ENCODE results near the gene RNF166.
"Not testable (repeated sequence)": the region's sequence is repeated elsewhere in the genome, so short reads cannot be mapped to it uniquely, and the experiment has no call there.

Gene RNF166

DNA sequence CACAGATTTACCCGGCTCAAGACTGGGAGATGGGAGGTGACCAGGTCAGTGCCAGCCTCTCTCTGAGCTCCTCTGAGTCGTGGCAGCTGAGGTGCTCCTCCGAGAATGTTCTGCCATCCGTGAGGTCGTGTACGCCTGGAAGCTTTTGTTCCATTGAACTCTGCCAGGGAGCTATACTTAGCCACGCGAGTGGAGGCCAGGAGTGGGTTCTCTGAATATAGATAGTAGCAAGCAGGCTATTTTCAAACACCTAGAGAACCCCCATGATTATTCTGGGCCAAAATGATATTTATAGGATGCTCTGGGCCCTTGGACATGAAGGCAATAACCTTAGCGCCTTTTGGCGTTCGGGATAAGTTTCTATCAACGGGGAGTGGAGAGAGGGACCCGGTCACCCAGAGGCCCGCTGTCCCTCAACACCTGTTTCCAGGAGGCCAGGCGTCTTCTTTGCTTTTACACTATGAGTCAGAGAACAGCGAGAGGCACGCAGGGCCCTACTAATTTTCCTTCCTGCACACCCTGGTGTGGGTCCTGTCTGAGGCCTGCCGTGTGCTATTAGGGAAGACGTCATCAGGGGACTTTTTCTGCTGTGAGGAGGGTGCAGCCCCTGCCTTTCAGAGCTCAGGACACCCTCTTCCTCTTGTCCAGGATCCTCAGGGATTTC, 32.4 kb downstream of the RNF166 start:
- DNase-seq (ENCODE audit: low read depth in 2 of 2) = no peak

DNA sequence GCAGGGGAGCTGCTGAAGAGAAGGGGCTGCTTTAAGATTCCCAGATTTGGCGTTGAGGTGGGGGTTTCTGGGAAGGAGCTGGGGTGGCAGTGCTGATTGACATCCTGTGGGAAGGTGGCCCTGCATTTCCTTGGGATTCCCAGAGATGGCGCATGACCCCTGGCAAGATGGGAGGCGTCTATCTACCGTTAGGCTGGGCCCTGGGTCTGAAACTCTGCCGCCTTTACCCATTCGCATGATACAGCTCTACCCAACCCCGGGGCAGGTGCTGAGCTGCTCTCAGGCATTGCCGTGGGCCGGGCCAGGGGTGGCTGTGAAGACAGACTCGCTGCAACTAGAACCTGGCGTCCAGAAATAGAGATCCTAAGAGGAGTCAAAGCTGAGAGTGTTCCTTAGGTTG, 33.4 kb downstream of the RNF166 start:
- DNase-seq (ENCODE audit: low read depth in 2 of 2) = no peak

DNA sequence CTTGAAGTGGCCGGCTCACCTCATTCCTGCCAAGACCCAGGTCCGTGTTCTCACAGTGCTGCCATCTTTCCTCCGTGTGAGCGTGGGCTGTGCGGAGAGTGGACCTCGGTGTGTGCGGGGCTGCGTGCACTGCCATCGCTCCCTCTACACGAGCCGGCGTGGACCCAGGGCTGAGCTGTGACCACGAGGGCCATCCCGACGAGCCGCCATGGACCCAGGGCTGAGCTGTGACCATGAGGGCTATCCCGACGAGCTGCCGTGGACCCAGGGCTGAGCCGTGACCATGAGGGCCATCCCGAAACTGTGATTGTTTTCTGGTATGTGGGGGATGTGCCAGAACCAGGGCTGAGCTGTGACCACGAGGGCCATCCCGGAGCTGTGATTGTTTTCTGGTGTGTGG, 34.4 kb downstream of the RNF166 start:
- no peak for DNase-seq (ENCODE audit: low read depth in 2 of 2)

DNA sequence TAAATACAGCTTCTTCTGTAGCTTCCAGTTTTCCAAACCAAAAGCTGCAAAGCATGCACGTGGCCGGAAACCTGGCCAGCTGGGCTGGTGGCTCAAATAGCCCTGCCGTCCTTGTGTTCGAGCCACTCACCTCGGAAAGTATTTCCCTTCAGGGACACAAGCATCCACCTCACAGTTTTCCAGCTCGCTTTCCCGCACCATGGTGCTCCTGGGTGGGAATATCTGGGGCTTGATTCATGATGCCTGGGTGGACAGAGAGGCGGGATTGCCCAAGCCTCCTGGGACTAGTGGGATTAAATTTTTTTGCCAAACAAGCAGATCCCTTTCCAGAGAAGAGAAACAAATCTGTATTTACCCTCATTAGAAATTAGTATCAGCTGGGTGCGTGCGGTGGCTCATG, 36.2 kb downstream of the RNF166 start:
- no peak for DNase-seq (ENCODE audit: low read depth in 2 of 2)

DNA sequence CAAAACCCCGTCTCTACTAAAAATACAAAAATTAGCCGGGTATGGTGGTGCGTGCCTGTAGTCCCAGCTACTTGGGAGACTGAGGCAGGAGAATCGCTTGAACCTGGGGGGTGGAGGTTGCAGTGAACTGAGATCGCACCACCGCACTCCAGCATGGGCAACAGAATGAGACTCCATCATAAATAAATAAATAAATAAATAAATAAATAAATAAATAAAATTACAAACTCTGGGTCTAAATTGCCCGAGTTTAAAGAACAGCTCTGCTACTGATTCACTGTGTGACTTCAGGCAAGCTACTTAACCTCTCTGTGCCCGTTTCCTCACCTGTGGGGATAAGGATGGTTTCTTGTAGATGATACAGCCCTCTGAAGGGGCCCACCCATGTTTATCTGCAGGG, 36.7 kb downstream of the RNF166 start:
- DNase-seq (ENCODE audit: low read depth in 2 of 2) = not testable (repeated sequence)

DNA sequence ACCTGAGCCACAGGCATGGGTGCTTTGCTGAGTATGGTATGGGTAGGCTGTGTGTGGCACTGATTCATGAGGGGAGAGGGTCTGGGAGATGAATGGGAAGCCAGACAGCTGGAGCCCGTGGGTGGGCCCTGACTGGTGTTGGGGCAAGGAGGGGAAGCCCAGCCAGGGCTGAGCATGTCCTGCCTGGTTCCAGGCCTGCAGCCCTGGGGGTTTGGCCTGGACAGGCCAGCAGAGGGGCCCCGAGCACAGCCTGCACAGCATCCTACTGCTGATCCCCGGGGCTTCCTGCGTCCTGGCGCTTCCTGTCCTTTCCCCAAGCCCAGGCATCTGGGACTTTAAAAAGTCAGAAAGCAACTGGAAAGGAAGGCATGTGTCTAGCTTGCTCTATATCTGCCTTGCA, 38.7 kb downstream of the RNF166 start:
- no peak for DNase-seq (ENCODE audit: low read depth in 2 of 2)

DNA sequence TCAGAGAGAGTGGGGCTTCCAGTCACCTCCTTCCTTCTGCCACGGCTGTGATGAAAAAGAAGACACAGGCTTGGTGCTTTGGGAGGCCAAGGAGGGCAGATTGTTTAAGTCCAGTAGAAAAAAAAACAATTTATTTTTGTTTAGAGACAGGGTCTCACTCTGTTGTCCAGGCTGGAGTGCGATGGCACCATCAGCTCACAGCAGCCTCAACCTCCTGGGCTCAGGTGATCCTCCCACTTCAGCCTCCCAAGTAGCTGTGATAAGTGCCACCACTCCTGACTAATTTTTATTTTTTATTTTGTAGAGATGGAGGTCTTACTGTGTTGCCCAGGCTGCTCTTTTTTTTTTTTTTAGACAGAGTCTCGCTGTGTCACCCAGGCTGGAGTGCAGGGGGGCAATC, 40.6 kb downstream of the RNF166 start:
- no peak for DNase-seq (ENCODE audit: low read depth in 2 of 2)

DNA sequence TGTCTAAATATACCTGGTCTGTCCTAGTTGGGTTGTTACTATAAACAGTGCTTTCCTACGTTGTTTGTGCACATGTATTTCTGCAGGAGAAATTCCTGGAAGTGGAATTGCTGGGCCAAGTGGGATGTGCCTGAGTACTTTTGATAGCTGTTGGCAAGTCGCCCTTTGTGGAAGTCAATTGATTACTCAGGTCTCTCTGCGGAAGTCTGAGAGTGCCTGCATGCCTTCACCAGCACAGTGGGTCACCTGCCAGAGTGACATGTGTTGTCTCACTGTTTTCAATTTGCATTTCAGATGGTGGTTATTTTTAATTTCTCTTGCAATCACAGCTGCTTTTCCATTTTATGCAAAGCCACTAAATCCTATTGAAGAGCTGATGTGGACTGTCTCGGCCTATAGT, 41.1 kb downstream of the RNF166 start:
- no peak for DNase-seq (ENCODE audit: low read depth in 2 of 2)

DNA sequence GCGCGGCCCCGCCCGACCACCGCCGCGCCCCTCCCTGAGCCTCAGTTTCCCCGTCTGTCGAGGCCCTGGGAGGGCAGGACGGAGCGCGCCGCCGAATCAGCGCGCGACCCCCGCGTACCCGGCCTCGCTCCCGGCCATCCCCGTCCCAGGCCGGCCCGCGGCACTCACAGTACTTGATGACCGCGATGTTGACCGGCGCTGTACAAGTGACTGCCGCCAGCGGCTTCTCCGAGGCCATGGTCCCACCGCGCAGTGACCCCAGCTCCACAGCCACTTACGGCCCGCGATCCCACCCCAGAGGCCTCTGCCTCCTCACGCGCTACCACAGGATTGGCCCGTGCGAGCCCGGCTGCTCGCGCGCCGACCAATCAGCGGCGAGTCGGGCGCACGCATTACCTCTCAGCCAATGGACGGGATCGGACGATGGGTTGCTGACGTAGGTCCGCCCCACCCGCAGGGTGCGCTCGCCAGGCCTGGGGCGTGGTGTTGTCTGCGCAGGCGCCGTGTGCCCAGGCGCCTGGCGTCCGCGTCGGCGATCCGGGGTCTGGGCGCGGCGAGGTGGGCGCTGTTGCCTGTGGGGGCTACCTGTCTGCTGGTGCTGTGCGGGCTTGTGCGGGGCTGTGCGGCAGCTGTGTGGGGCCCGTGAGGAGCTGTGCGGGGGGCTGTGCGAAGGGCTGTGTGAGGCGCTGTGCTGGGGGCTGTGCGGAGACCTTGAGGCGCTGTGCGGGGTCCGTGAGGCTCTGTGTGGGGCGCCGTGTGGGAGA, 43.2 kb downstream of the RNF166 start, which contains the start of gene MVD:
MVD (minus strand) TSS at position 249 of the 764 bp plus-strand sequence; CDS start at position 238, 11 bp downstream.
- peak; percentile 92 to 94 for DNase-seq (ENCODE audit: low read depth in 2 of 2)

DNA sequence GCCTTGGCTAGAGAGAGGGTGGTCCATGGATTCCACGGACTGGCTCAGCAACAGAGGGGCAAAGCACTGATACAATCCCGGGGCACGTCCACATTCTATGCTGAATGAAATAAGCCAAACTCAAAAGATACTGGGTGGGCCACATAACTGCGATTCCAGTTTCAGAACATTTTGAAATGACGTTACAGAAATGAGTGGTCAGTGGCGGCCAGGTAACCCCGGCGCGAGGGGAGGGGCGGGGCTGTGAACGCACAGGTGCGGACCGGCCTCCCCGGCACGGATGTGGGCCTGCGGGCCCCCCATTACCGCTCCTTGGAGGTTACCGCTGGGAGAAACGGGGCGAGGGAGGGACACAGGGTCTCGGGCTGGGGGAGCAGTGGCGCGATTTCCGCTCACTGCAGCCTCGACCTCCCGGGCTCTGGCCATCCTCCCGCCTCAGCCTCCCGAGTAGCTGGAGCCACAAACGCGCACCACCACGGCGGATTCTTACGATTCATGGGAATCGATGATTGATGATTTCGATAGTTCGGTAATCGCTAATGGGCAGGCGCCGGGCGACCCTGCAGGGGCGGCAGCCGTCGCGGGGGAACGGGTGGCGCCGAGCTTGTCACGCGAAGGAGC, 43.9 kb downstream of the RNF166 start:
- DNase-seq (ENCODE audit: low read depth in 2 of 2) = no peak

DNA sequence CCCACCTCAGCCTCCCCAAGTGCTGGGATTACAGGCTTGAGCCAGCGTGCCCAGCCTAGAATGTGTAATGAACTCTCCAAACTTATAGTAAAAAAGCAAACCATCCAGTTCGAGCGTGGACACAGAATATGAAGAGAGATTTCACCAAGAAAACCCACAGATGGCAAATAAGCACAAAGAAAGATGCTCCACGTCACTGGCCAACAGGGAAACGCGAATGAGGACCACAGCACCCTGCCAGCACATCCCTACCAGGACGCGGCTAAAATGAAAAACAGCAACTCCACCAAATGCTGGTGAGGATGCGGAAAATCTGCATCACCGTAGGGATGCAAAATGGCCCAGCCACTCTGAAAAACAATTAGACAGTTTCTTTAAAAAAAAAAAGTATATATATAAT, 44.7 kb downstream of the RNF166 start:
- no peak for DNase-seq (ENCODE audit: low read depth in 2 of 2)

DNA sequence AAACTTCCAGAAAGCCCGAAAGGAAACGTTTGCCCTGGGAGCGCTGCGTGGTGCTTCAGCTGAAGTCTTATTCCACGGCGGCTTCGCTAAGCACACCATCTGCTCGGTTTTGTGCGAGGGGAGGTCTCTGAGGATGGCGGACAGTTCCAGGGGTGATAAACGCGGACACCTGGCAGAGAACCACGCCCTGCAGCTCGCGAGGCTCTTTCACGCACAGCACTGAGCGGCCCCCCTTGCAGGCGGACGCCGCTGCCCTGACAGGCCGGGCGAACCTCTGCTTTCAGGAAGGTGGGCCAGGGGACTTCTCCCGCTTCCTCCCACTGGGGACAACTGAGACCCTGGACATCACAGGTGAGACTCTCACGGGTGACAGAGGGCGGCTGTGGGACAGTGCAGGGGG, 47.0 kb downstream of the RNF166 start:
- no peak for DNase-seq (ENCODE audit: low read depth in 2 of 2)

DNA sequence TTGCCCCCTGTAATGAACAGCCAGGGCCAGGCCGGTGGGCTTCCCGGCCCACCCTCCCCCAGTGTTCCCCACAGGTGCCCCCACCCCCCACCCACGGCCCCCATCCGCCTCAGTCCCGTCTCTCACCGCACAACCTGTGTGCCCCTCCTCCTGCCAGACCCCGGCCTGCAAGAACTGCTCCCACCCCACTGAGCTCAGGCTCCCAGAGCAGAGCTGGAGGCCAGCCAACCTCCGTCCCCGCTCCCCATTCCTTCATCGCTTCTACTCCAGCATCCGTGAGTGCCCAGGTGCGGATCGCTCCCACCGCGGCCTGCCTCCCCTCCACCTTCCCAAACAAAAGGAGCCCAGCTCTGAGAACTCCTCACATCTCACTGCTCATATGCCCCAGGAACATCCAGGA, 47.5 kb downstream of the RNF166 start:
- DNase-seq (ENCODE audit: low read depth in 2 of 2) = no peak

DNA sequence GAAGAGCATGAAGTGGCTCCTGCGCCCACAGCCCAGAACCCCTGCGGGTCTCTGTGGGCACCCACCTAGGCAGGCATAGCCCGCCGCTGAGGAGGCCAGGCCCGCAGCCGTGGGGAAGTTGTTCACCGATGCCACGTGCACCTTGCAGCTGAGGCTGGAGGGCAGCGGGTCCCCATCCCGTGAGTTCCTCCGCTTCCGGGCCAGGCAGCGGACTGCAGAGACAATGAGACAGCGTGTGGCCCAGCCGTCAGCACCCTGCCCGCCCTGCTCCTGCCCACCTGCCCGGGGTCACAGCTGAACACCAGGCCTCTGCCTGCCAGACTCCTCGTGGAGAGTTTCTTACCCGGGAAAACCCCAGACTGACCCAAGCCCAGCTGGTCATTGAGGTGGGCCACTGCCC, 48.8 kb downstream of the RNF166 start:
- DNase-seq (ENCODE audit: low read depth in 2 of 2) = no peak

DNA sequence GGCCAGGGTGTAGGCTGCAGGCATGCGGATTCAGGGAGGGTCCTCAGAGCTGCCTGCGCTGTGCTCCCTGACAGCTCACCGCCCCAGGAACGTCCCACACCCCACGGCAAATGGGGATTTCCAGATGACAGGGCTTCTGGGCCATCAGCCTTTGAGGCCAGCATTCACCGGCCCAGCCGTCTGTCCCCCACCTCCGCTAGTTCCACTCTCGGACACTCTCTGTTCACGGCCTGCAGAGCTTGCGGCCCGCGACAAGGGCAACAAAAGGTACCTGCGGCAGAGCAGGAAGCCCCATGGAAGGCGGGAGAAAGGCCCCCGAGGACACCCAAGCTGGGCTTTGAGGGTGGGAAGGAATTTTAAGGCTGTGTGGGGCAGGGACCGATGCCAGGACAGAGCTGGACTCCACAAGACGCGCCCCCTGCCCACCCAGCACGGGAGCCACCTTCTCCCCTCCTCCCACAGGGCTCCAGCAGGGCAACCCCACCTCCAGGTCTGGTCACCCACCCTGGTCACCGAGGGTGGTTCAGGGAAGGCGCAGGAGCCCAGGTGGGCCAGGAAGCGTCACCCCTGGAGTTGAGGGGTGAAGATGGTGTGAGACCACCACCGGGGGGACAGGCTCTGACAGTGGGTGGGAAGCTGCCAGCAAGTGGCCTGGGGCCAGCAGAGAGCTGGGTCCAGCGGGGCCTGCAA, 49.8 kb downstream of the RNF166 start:
- no peak for DNase-seq (ENCODE audit: low read depth in 2 of 2)

DNA sequence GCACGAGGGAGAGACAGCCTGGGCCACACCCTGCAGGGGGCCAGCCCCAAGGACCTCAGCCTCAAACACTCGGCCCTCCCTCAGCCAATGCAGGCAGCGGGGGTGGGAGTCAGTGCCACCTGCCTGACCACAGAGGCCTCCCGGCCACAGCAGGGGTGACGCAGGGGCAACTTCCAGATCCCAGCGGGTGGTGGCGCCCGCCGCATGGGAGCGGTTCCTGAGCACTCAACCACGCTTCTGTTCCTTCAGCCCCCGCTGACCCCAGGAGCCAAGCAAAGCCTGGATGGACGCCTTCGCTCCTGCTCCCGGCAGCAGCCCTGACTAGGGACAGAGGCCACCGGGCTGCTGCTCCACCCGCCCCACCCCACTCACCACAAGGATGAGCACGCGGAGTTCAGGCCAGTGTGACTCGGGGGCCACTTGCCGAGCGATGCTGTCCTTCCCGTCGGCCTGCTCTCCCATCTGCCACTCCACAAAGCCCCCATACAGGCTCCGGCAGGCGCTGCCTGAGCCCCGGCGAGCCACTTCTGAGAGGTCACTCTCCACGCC, 50.4 kb downstream of the RNF166 start:
- no peak for DNase-seq (ENCODE audit: low read depth in 2 of 2)

DNA sequence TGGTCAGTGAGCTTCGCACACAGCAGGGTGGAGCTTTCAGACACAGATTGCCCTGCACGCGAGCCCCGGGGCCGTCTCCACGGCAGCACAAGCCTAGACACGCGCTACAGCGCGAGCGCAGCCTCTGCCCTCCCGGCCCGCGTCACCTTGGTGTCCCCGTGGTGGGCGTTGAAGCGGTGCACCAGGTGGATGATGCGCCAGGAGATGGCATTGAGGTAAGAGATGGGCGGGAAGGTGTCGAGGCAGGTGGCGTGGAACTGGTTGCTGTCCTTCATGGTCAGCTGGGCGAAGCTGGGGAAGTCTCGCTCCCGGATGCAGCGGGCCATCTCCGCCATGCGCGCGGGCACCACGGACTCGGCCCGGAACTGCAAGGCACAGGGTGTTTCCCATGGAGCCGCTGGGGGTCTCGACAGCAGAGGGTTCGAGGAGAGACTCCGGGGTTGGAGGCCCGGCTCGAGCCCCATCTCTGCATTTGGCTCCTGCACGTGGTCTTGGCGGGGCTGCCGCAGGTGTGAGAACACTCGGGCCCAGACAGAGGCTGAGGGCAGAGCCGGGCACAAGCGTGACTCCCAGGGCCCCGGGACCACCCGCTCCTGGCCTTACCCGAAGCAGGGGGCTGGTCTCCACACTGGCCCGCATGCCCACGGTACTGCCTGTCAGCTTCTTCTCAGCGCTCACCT, 51.0 kb downstream of the RNF166 start:
- no peak for DNase-seq (ENCODE audit: low read depth in 2 of 2)

DNA sequence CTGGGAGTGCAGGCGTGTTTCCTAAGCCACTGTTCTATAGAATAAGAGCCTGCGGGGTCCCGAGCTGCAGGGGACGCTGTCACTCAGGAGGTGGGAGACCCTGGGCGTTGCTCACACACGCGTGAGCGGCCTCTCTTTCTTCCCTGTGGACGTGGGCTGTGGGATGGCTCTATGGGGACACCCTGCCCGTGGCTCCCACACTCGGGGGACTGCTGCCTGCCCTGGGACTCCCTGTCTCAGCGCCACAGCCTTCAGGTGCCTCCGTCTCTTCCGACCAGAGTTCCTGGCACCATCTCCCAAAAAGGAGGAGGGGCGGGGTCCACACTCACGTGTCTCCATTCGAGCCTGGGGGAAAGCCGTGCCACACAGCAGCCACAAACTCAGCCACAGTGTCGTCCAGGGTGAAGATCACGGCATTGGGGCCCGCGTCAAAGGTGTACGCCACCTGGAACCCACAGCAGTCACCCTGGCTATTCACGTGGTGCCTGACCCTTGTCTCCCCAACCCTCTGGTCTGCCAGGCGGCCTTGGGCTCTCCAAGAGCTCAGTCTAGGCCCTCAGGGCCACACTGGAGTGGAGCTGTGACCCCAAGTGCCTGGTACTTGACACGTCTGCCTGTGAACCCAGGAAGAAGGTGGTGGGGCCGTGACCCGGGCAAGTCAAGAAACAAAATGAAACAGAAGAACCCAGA, 51.7 kb downstream of the RNF166 start:
- no peak for DNase-seq (ENCODE audit: low read depth in 2 of 2)

DNA sequence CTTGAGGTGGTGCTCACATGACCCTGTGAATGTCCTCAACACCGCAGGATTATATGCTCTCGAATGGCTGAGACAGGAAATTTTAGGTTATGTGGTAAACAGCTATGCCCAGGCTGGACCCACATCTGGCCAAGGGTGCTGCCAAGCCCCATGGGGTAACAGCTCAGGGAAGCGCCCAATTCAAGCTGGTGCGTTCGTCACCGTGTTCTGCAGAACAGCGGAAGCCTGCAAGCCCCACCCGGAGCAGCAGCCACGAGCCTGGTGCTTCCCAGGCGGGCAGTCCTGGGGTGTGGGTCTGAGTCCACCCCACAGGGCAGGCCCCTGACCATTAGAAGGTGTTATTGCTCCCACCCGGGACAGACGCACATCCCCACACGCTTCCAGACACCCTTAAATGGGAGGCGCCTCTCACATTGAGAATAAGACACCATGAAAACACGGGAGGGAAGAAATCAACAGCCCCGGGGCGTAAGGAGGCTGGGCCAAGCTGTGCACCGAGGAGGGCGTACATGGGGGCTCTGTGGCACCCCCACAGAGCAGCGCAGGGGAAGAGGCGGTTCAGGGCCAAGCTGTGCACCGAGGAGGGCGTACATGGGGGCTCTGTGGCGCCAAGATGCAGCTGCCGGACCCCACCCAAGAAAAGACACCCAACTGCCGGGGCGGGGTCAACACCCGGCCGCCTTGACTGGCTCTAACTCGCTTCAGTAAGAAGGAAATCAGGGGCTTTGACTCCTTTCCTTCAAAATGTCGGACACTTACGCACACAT, 52.4 kb downstream of the RNF166 start:
- no peak for DNase-seq (ENCODE audit: low read depth in 2 of 2)

DNA sequence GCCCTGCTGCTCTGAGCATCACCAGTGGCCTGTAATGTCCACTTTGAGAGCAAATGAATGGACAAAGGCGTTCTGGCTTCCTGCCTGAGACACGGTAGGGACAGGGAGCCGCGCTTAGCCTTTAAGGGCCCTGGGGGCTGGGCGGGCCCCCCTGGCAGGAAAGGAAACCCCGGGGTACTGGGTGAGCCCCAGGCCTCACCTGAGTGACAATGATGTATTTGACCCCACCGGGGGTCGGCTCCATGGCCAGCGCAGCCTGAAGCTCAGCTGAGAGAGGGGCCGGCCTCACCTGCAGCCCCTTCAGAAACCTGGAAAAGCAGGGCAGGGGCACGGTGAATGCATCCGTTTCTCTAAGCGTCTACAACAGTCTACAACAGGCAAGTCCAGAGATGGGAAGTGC, 53.1 kb downstream of the RNF166 start:
- DNase-seq (ENCODE audit: low read depth in 2 of 2) = no peak
